Activated naive CD4-positive, alpha-beta T cell treated with anti-CD3 and anti-CD28 coated beads, Interleukin-2, amount 50 U/mL, for 72 hours (primary cell): Measurements from ENCODE around the gene CHD9NB. TPM values are rescaled to one million over a fixed set of nuclear protein-coding genes. Genes with fewer than 3 reads are reported as not detected.
"Not testable (repeated sequence)": the region's sequence is repeated elsewhere in the genome, so short reads cannot be mapped to it uniquely, and the experiment has no call there.

Experiments used
- ATAC-seq, 2 donors: fragments of 150-1000 bp; cut with Tn5 transposase; 2 replicates each; pipeline ENCODE4 v1.10.0; 2021; ENCODE audit warnings: mild to moderate bottlenecking in 2 of 2, moderate library complexity in 2 of 2
- DNase-seq, 2 donors: peaks; one replicate each; pipeline ENCODE4 v3.0.0; 2021 to 2022; ENCODE audit warnings: low spot score in 2 of 2
- H3K27ac Mint-ChIP-seq, 2 donors: one replicate each; pipeline ENCODE4 v1.8.0; 2022; ENCODE audit warnings: mild to moderate bottlenecking in 2 of 2, mixed read lengths in 2 of 2
- H3K36me3 Mint-ChIP-seq, 2 donors: one replicate each; pipeline ENCODE4 v1.8.0; 2022; ENCODE audit warnings: mixed read lengths in 2 of 2
- H3K9me3 Mint-ChIP-seq, 2 donors: one replicate each; pipeline ENCODE4 v1.8.0; 2022; ENCODE audit warnings: mixed read lengths in 2 of 2
- total RNA-seq, 2 donors: library from RNA; stranded (reverse); gene quantifications; one replicate each; pipeline ENCODE4 v1.2.3, GENCODE V29; 2022

The CHD9NB gene
- total RNA-seq, 2 donors from 2014 or later = 0.14 to 1.5 TPM

DNA sequence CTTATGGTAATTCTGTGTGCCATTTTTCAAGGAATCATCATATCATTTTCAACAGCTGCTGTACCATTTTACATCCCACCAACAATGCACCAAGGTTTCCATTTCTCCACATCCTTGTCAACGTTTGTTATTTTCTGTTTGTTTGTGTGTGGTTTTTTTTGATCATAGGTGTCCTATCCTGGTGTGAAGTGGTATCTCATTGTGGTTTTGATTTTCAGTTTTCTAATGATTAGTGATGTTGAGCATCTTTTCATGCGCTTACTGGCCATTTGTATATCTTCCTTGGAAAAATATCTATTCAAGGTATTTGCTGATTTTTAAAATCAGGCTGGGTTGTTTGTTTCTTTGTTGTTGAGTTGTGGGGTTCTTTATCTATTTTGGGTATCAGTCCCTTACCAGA is 17.1 kb upstream of the CHD9NB start:
- Mint-ChIP-seq H3K36me3 (peaks cover 11 to 13% of the 10 kb centered on the region in 2 donors), H3K27ac (no peak overlapping the region), H3K9me3 (no peaks in the 10 kb centered on the region)
- no peak for ATAC-seq
- no peak for DNase-seq

- Mint-ChIP-seq H3K36me3 (no peaks in the 10 kb centered on the region), H3K27ac (no peak overlapping the region), H3K9me3 (no peaks in the 10 kb centered on the region)
- no peak for DNase-seq
- ATAC-seq = no peak
Measured at GRCh38 chr16:53068423-53068833, 15.7 kb upstream of the CHD9NB start.

DNA sequence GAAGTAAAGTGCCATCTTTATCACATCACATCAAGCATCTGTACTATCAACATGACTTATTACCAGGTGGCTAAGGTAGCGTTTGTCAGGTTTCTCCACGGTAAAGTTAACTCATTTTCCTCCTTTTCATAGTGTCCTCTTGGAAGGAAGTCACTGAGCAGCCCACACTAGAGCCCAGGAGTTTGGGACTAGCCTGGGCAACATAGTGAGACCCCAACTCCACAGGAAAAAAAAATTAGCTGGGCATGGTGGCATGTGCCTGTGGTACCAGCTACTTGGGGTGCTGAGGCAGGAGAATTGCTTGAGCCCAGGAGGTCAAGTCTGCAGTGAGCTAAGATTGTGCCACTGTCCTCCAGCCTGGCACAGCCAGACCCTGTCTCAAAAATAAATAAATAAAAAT is 15.0 kb upstream of the CHD9NB start:
- no peak overlapping the region for H3K27ac Mint-ChIP-seq
- H3K36me3 Mint-ChIP-seq = no peaks in the 10 kb centered on the region
- no peak for DNase-seq
- no peaks in the 10 kb centered on the region for H3K9me3 Mint-ChIP-seq
- ATAC-seq = no peak

DNA sequence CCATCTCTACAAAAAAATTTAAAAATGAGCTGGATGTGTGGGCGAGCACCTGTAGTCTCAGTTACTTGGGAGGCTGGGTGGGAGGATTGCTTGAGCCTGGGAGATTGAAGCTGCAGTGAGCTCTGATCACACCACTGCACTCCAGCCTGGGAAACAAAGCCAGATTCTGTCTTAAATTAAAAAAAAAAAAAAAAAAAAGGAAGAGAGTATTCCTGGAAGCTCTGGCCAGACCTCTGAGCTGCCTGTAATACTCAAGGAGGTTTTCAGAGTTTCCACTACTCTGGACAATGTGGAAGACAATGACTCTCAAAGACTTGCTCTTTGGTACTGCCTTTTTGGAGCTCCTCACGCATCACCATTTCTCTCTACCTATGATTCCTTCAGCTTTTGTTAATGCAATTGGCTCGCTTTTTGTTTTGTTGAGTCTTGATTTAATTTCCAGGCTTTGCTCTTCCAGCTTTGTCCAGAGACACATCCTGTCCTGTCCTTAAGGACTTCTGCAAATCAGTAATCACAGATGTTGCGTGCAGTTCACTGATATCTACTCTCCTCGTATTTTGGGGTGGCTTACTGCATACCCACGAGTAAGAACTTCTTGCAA is 12.9 kb upstream of the CHD9NB start:
- no peak overlapping the region for H3K27ac Mint-ChIP-seq
- ATAC-seq (no peak), DNase-seq (no peak)
- no peaks in the 10 kb centered on the region for H3K9me3 Mint-ChIP-seq
- H3K36me3 Mint-ChIP-seq = no peaks in the 10 kb centered on the region

- DNase-seq (no peak), ATAC-seq (no peak)
- H3K27ac Mint-ChIP-seq = no peak overlapping the region
- no peaks in the 10 kb centered on the region for H3K36me3 Mint-ChIP-seq
- no peaks in the 10 kb centered on the region for H3K9me3 Mint-ChIP-seq
Measured at GRCh38 chr16:53064081-53064578, 11.4 kb upstream of the CHD9NB start.

DNA sequence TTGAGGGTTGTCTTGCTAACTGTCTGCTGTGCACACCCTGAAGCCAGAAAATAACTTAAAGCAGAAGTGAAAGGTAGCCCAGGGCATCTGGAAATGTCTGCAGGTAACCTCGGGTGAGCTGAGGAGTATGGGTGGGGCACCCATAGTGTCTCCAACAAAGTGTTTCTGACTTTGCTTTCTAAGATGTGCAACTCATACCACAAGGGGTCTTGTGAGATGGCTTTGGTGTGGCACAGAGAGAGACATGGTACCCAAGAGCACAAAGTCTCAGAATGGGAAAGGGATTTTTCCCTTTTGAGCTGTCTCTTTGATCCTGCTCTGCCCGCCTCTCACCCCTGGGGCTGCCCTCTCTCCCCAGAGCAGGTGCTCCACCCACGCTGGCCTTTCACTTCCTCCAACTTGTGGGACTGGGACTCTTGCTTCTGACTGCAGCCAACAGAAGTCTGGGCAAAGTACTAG is 9.0 kb upstream of the CHD9NB start:
- peak; percentile 43 to 67 for DNase-seq
- no peaks in the 10 kb centered on the region for H3K36me3 Mint-ChIP-seq
- ATAC-seq = peak; percentile 91 to 95
- peak overlapping the region in 1 of 2 donors; percentile 60 for H3K27ac Mint-ChIP-seq
- no peaks in the 10 kb centered on the region for H3K9me3 Mint-ChIP-seq

DNA sequence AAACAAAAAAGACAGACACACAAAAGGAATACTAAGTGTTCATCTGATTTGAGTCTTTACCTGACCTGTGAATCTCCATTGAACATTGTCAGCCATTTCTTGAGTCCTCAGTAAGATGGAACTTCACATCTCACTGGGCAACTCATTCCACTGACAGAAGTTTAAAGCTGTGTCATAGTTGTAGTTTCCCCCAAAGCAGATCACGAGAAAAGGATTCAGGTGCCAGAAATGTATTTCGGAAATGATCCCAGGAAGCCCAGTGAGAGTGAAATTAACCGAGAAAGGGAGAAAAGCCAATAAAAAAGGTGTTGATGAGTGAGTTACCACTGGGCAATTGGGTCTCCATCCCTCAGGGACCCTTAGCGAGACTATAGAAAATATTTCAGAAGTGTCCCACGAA is 8.6 kb upstream of the CHD9NB start:
- ATAC-seq (no peak), DNase-seq (no peak)
- no peaks in the 10 kb centered on the region for H3K9me3 Mint-ChIP-seq
- no peak overlapping the region for H3K27ac Mint-ChIP-seq
- no peaks in the 10 kb centered on the region for H3K36me3 Mint-ChIP-seq

DNA sequence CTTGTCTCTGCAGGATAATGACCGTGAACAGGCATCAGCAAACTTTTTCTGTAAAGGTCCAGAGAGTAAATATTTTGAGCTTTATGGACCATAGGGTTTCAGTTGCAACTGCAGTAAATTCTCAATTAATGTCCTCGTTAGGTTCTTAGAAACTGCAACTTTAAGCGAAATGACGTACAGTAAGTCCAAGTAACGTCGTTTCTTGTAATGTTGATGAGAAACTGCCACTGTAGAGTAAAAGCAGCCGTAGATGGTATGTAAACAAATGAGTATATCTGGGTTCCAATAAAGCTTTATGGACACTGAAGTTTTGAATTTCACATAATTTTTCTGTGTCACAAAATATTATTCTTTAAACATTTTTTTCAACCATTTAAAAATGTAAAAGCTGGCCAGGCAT is 7.0 kb upstream of the CHD9NB start:
- no peak overlapping the region for H3K27ac Mint-ChIP-seq
- DNase-seq (no peak), ATAC-seq (no peak)
- H3K9me3 Mint-ChIP-seq = no peaks in the 10 kb centered on the region
- H3K36me3 Mint-ChIP-seq = no peaks in the 10 kb centered on the region

- no peak for ATAC-seq
- no peak overlapping the region for H3K27ac Mint-ChIP-seq
- no peaks in the 10 kb centered on the region for H3K36me3 Mint-ChIP-seq
Measured at GRCh38 chr16:53058882-53059281, 6.2 kb upstream of the CHD9NB start.

GRCh38 chr16:53058441-53058840 is 5.7 kb upstream of the CHD9NB start:
- H3K9me3 Mint-ChIP-seq = no peaks in the 10 kb centered on the region
- ATAC-seq (no peak), DNase-seq (no peak)
- no peak overlapping the region for H3K27ac Mint-ChIP-seq
- H3K36me3 Mint-ChIP-seq = no peaks in the 10 kb centered on the region

More at GRCh38 chr16:53058882-53059281, 6.2 kb upstream of the CHD9NB start:
- DNase-seq = no peak
- H3K9me3 Mint-ChIP-seq = no peaks in the 10 kb centered on the region

- H3K27ac Mint-ChIP-seq = no peak overlapping the region
Measured at GRCh38 chr16:53057658-53058057, 5.0 kb upstream of the CHD9NB start.

GRCh38 chr16:53056392-53056881 is 3.7 kb upstream of the CHD9NB start:
- DNase-seq = no peak
- Mint-ChIP-seq H3K9me3 (no peaks in the 10 kb centered on the region), H3K27ac (no peak overlapping the region), H3K36me3 (no peaks in the 10 kb centered on the region)
- no peak for ATAC-seq

More at GRCh38 chr16:53057658-53058057, 5.0 kb upstream of the CHD9NB start:
- H3K36me3 Mint-ChIP-seq = no peaks in the 10 kb centered on the region
- no peaks in the 10 kb centered on the region for H3K9me3 Mint-ChIP-seq
- DNase-seq (no peak), ATAC-seq (no peak)

- H3K36me3 Mint-ChIP-seq = no peaks in the 10 kb centered on the region
Measured at GRCh38 chr16:53055541-53056391, 3.1 kb upstream of the CHD9NB start.

GRCh38 chr16:53054670-53055485 is 2.2 kb upstream of the CHD9NB start, which contains the start of gene CHD9:
CHD9 (plus strand) TSS chr16:53054991; CDS start chr16:53156090, 101,099 bp downstream.
- Mint-ChIP-seq H3K27ac (peak within 1 kb of the TSS; percentile 47 to 82), H3K9me3 (no peaks in the 10 kb centered on the region), H3K36me3 (no peaks in the 10 kb centered on the region)
- peak; percentile 79 to 84 for DNase-seq
- peak; percentile 83 to 93 for ATAC-seq

More at GRCh38 chr16:53055541-53056391, 3.1 kb upstream of the CHD9NB start:
- peak overlapping the region; percentile 47 to 82 for H3K27ac Mint-ChIP-seq
- ATAC-seq (no peak), DNase-seq (no peak)
- no peaks in the 10 kb centered on the region for H3K9me3 Mint-ChIP-seq

- DNase-seq (peak in 1 of 2 donors; percentile 36), ATAC-seq (peak; percentile 21 to 55)
- Mint-ChIP-seq H3K27ac (peak overlapping the region; percentile 47 to 68), H3K9me3 (no peaks in the 10 kb centered on the region), H3K36me3 (no peaks in the 10 kb centered on the region)
Measured at GRCh38 chr16:53053967-53054669, 1.4 kb upstream of the CHD9NB start.

DNA sequence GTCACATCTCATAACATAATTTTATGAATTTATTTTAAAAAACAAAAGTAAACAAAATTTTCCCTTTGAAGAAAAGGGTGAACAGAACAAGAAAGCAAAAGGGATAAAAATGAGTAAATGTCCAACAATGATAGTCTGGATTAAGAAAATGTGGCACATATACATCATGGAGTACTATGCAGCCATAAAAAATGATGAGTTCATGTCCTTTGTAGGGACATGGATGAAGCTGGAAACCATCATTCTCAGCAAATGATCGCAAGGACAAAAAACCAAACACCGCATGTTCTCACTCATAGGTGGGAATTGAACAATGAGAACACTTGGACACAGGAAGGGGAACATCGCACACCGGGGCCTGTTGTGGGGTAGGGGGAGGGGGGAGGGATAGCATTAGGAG is 1.4 kb downstream of the CHD9NB start:
- H3K27ac Mint-ChIP-seq = peak overlapping the region in 1 of 2 donors; percentile 84
- not testable (repeated sequence) for H3K36me3 Mint-ChIP-seq, DNase-seq, H3K9me3 Mint-ChIP-seq, ATAC-seq
